AG04450 (cell line): Measurements from ENCODE around the gene WDR72. TPM values are rescaled to one million over a fixed set of nuclear protein-coding genes. Genes with fewer than 3 reads are reported as not detected.
A peak's percentile ranks its signal among the peaks of the same experiment; 100 is the strongest.

Source experiments
- CTCF ChIA-PET: fragments of 300-600, 350-600 bp; formaldehyde crosslinking; extraction: SDS; loops from one replicate; lab custom pipeline; 2022; ENCODE audit warnings: antibody characterized with exemption, inconsistent platforms; lab: Charles Lee
- POLR2A ChIA-PET: fragments of 350-600 bp; formaldehyde crosslinking; extraction: SDS; loops from one replicate; lab custom pipeline; 2021; ENCODE audit warnings: antibody characterized with exemption, inconsistent platforms; lab: Yijun Ruan, JAX
- DNase-seq: peaks from one replicate; pipeline ENCODE4 v3.0.0-alpha.2; 2011; ENCODE audit warnings: low read depth, low spot score
- H3K27ac ChIP-seq: one replicate; pipeline ENCODE4 v1.5.1; 2012; ENCODE audit warnings: low read depth, low read length, control low read depth
- H3K27me3 ChIP-seq: one replicate; pipeline ENCODE4 v1.6.0; 2012; ENCODE audit warnings: low read length; ENCODE audit not compliant: control insufficient read depth, insufficient read depth
- H3K4me3 ChIP-seq: 2 replicates; pipeline ENCODE4 v1.5.1; 2011; ENCODE audit warnings: mild to moderate bottlenecking, low read depth, low read length, control low read depth
- H3K9me3 ChIP-seq: 2 replicates; pipeline ENCODE4 v1.5.1; 2012; ENCODE audit warnings: low read length; ENCODE audit not compliant: control insufficient read depth, insufficient read depth
- polyA plus RNA-seq: library from polyadenylated mRNA; depleted of rRNA; stranded (reverse); fragments of >200 nt; gene quantifications from 2 replicates; pipeline ENCODE4 v1.2.3, GENCODE V29; 2011
- TF ChIP-seq, protein P1 (sequence below): IDR thresholded peaks from 2 replicates; pipeline ENCODE4 v1.5.1; 2011; ENCODE audit warnings: low read depth, low read length, control low read depth, inconsistent platforms

The WDR72 gene
- polyA plus RNA-seq, 1 experiment = 0.02 TPM

DNA sequence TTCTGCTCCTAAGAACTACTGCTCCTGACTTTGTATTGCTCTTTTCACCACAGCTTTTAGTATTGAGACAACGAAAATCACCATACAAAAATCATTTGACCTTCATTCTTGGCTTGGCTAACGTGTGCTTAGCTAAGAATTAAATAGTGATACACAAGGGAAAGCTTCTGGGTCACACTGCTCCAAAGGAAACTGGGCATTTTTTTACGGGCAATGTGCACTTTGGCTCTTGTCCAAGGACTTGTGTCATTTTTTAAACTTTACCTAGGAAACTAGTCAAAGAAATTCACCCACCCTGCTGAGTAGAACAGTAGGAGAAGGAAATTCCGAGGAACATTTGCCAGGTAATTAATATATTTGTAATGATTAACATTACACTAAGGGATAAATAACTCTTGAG lies 19.8 kb downstream of the WDR72 start:
- no peaks in the 10 kb centered on the region for H3K27me3 ChIP-seq
- no peak overlapping the region for H3K27ac ChIP-seq
- ChIA-PET POLR2A (no interaction called here), CTCF (no interaction called here)
- H3K4me3 ChIP-seq = no peak overlapping the region
- TF ChIP-seq, protein P1, sequence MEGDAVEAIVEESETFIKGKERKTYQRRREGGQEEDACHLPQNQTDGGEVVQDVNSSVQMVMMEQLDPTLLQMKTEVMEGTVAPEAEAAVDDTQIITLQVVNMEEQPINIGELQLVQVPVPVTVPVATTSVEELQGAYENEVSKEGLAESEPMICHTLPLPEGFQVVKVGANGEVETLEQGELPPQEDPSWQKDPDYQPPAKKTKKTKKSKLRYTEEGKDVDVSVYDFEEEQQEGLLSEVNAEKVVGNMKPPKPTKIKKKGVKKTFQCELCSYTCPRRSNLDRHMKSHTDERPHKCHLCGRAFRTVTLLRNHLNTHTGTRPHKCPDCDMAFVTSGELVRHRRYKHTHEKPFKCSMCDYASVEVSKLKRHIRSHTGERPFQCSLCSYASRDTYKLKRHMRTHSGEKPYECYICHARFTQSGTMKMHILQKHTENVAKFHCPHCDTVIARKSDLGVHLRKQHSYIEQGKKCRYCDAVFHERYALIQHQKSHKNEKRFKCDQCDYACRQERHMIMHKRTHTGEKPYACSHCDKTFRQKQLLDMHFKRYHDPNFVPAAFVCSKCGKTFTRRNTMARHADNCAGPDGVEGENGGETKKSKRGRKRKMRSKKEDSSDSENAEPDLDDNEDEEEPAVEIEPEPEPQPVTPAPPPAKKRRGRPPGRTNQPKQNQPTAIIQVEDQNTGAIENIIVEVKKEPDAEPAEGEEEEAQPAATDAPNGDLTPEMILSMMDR = no peak
- H3K9me3 ChIP-seq = no peaks in the 10 kb centered on the region; the same call in 1 of the 2 replicates
- DNase-seq = no peak

DNA sequence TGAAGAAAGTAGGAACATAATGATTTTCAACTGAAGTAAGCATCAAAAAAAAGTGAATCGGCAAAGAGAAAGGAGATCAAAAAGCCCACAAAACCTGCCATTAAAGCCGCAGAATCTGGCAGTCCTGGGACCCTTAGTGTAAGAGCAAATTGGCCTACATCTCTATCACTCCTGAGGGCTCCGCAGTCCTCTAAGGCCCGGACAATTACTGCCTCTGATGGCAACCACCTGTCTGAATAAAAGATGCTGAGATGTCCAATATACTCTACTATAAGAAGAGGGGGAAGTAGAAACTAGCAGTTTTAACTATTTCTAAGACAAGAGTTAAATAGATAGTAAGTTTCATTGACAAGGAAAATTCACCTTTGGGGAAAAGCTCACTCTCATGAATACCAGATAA lies 20.3 kb downstream of the WDR72 start:
- Histone ChIP-seq H3K4me3 (no peak overlapping the region), H3K9me3 (no peaks in the 10 kb centered on the region; the same call in 1 of the 2 replicates), H3K27me3 (no peaks in the 10 kb centered on the region), H3K27ac (no peak overlapping the region)
- POLR2A ChIA-PET = no interaction called here
- TF ChIP-seq, protein P1 = no peak
- DNase-seq = no peak
- CTCF ChIA-PET = no interaction called here

DNA sequence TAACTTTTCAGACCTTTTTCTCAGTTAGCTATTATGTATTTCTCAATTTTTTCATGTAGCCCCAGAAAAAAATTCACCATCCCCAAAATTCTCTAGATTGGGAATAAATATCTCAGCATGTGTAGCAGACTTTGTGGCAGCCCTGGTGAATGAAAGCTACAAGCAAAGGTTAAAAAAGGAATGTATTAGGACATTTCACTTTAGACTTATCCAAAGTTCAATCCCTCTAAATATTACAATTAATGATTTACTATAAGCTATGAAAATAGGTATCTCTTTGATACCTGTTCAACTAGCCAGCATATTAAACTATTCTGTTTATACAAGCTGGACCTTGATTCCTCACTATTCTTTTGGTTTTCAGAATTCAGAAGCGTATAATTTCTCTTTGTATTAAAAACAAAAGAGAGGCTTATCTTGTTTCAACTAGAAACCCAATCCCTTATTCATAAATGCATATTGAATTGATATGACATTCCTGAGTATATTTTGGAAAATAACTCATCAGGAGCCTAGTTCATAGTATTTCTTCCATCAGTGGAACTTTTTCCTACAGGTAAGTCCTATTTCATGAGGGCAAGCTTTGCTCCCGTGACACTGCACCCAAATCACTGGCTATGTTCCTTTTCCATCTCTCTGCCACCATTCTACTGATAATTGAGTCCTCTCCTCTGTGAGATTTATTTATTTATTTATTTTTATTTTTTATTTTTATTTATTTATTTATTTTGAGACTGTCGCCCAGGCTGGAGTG lies 38.0 kb downstream of the WDR72 start:
- TF ChIP-seq, protein P1 = no peak
- ChIA-PET POLR2A (no interaction called here), CTCF (no interaction called here)
- Histone ChIP-seq H3K27me3 (no peaks in the 10 kb centered on the region), H3K4me3 (no peak overlapping the region), H3K9me3 (no peaks in the 10 kb centered on the region), H3K27ac (no peak overlapping the region)
- no peak for DNase-seq

DNA sequence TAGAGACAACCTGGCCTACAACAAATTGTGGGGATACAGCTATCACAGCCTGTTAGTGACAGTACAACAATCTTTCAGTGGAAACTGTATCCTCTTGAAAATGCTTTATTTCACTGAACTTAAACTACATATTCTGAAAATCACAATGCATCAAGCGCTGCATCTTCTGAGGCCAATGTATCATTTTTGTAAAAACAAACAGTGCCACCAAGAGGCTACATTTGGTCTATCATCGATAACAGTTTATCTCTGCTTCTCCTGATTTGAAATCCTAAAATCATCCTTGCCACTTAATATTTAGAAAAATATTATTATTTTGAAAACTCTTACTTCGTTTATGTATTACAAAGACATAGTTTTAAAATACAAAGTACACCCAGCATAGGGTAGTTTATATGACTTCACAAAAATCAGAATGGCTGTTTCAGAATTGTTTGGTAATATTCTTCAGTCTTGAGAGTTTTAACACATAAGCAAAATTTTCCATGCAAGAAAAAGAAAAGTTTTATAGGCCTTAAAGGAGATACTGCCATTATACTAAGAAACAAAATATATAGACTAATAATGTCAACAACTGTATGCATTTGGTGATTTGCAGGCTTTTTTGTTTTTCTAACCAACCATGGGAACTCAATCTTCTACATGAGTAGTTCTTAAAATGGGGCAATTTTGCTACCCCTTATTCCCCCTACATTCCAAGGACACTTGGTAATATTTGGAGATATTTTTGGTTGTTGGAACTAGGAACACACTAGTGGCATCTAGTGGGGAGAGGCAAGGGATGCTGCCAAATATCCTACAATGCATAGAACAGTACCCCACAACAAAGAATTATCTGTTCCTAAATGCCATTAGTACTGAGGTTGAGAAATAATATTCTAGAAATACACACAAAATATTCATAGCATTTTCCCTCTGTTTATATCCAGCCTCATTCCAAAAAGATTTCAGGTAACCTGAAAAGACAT lies 42.3 kb downstream of the WDR72 start:
- Histone ChIP-seq H3K9me3 (no peaks in the 10 kb centered on the region; the same call in 1 of the 2 replicates), H3K27ac (no peak overlapping the region), H3K27me3 (no peaks in the 10 kb centered on the region), H3K4me3 (no peak overlapping the region)
- no peak for DNase-seq
- ChIA-PET POLR2A (no interaction called here), CTCF (no interaction called here)
- TF ChIP-seq, protein P1 = 0 out of 2 replicates have a peak, but pooled peaks have one; percentile 10

DNA sequence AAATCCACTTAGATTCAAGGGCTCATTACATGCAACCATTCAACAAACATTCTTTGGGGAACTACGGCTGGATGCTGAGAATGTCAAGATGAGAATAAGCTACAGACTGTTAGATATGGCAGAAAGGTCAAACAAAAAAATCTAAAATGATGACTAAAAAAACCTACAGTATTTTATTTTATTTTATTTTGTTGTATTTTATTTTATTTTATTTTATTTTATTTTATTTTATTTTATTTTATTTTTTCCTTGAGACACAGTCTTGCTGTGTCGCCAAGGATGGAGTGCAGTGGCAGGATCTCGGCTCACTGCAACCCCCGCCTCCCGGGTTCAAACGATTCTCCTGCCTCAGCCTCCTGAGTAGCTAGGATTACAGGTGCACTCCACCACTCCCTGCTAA lies 46.2 kb downstream of the WDR72 start:
- H3K4me3 ChIP-seq = no peak overlapping the region
- TF ChIP-seq, protein P1 = no peak
- no peak for DNase-seq
- POLR2A ChIA-PET = no interaction called here
- no peaks in the 10 kb centered on the region for H3K27me3 ChIP-seq
- no peak overlapping the region for H3K27ac ChIP-seq
- H3K9me3 ChIP-seq = no peaks in the 10 kb centered on the region; the same call in 1 of the 2 replicates
- CTCF ChIA-PET = interaction anchor here (0.6 kb wide), 1 partner anchor 215 kb away, joined by 3 read pairs; no protein-coding TSS in a partner anchor
